HG02642 (cell line): Measurements from ENCODE around the gene GABPB2.

Experiments
- ATAC-seq: cut with Tn5 transposase; IDR thresholded peaks from one replicate; pipeline ENCODE4 v1.9.1; 2021; ENCODE audit warnings: mild to moderate bottlenecking; ENCODE audit not compliant: unreplicated experiment, poor library complexity

Gene GABPB2

GRCh38 chr1:151070474-151071276, at the start of gene GABPB2:
Gene GABPB2, plus strand, starts transcription at chr1:151070761. Its CDS starts 17,429 bp downstream, at chr1:151088190.
- peak; percentile 79 for ATAC-seq

- peak; percentile 64 for ATAC-seq
Observed at GRCh38 chr1:151024540-151025146, 45.9 kb upstream of the GABPB2 start.

- no peak for ATAC-seq
Observed at GRCh38 chr1:151026460-151026859, 44.1 kb upstream of the GABPB2 start.

- no peak for ATAC-seq
Observed at GRCh38 chr1:151032164-151032563, 38.4 kb upstream of the GABPB2 start.

- no peak for ATAC-seq
Observed at GRCh38 chr1:151035167-151035566, 35.4 kb upstream of the GABPB2 start.

GRCh38 chr1:151036356-151036755, 34.2 kb upstream of the GABPB2 start, which contains the start of gene BNIPL:
Gene BNIPL, plus strand, starts transcription at chr1:151036586. Its CDS starts 140 bp downstream, at chr1:151036726.
- no peak for ATAC-seq

GRCh38 chr1:151037032-151037431, 33.5 kb upstream of the GABPB2 start:
- ATAC-seq = no peak

GRCh38 chr1:151039521-151039920, 31.0 kb upstream of the GABPB2 start:
- ATAC-seq = no peak

- no peak for ATAC-seq
Observed at GRCh38 chr1:151043163-151043562, 27.4 kb upstream of the GABPB2 start.

GRCh38 chr1:151047591-151047924, 23.0 kb upstream of the GABPB2 start, which contains the start of gene C1orf56:
Gene C1orf56, plus strand, starts transcription at chr1:151047751. Its CDS starts 97 bp downstream, at chr1:151047848.
- peak; percentile 65 for ATAC-seq

GRCh38 chr1:151047925-151048644, 22.5 kb upstream of the GABPB2 start:
- peak; percentile 57 for ATAC-seq

GRCh38 chr1:151048645-151049032, 21.9 kb upstream of the GABPB2 start:
- ATAC-seq = no peak

GRCh38 chr1:151049458-151049857, 21.1 kb upstream of the GABPB2 start:
- ATAC-seq = no peak

GRCh38 chr1:151050051-151050688, 20.4 kb upstream of the GABPB2 start:
- ATAC-seq = no peak

- no peak for ATAC-seq
Observed at GRCh38 chr1:151051356-151052009, 19.1 kb upstream of the GABPB2 start.

- ATAC-seq = no peak
Observed at GRCh38 chr1:151054971-151055547, 15.5 kb upstream of the GABPB2 start.

- ATAC-seq = no peak
Observed at GRCh38 chr1:151055581-151055980, 15.0 kb upstream of the GABPB2 start.

- ATAC-seq = no peak
Observed at GRCh38 chr1:151056149-151056548, 14.4 kb upstream of the GABPB2 start.

- no peak for ATAC-seq
Observed at GRCh38 chr1:151058692-151059091, 11.9 kb upstream of the GABPB2 start.
